K562 (cell line): Measurements from ENCODE around the gene PDE6D. TPM values are rescaled to one million over a fixed set of nuclear protein-coding genes. Genes with fewer than 3 reads are reported as not detected.

Source experiments
- ATAC-seq: fragments of 200-7000 bp; cut with Tn5 transposase; 3 replicates; pipeline ENCODE4 v1.9.1; 2020; ENCODE audit warnings: moderate library complexity
- Bru-seq: library from RNA; stranded (reverse); fragments of 400-500 nt; gene quantifications from one replicate; lab custom pipeline; 2021; lab: Mats Ljungman, UMichigan
- BruChase-seq, 2 experiments: library from RNA; stranded (reverse); fragments of 400-500 nt; gene quantifications; one replicate each; lab custom pipeline; 2021; lab: Mats Ljungman, UMichigan
- BruUV-seq: library from RNA; stranded (reverse); fragments of 400-500 nt; replicated peaks from 2 replicates; lab custom pipeline; 2021; lab: Mats Ljungman, UMichigan
- CTCF ChIA-PET: fragments of 300-600 bp; formaldehyde crosslinking; extraction: SDS; loops from one replicate; lab custom pipeline; 2021; ENCODE audit warnings: low intra/inter-chr PET ratio; lab: Yijun Ruan, JAX
- POLR2A ChIA-PET: fragments of 300-600, 350-650 bp; sonication (Branson Sonifier 250); formaldehyde crosslinking; extraction: SDS; loops from one replicate; lab custom pipeline; 2021; ENCODE audit warnings: antibody characterized with exemption, inconsistent platforms; lab: Yijun Ruan, JAX
- DNase-seq, 4 experiments: peaks; one replicate each; pipeline versions ENCODE4 v3.0.0 to v3.0.0-alpha.2; 2011 to 2018; ENCODE audit warnings: low spot score in 3 of 4, mixed read lengths in 3 of 4; ENCODE audit errors: extremely low read depth in 1 of 4
- FAIRE-seq: peaks from 2 replicates; lab custom pipeline; 2011; peaks lifted over from hg19 to GRCh38; lab: Jason Lieb, UNC
- H2AFZ ChIP-seq: 2 replicates; pipeline ENCODE4 v1.6.0; 2011; ENCODE audit warnings: low read depth, low read length, control low read depth, inconsistent platforms
- H3K27ac ChIP-seq: fragments of 200-600 bp; 3 replicates; pipeline ENCODE4 v1.8.0; 2011; ENCODE audit warnings: low read depth, mild to moderate bottlenecking, control low read depth, inconsistent platforms, low read length, moderate library complexity, mixed read lengths; ENCODE audit errors: extremely low read depth
- H3K27me3 ChIP-seq, 2 experiments: fragments of 300-600 bp in 1 of 2; 2 replicates in 1 of 2; 3 replicates in 1 of 2; pipeline versions ENCODE4 v1.6.0 to v1.8.0; 2011; ENCODE audit warnings: inconsistent platforms in 2 of 2, low read length in 2 of 2, mild to moderate bottlenecking in 1 of 2, mixed read lengths in 1 of 2, moderate library complexity in 1 of 2; ENCODE audit not compliant: control insufficient read depth in 2 of 2, insufficient read depth in 2 of 2
- H3K36me3 ChIP-seq: fragments of 300-600 bp; 3 replicates; pipeline ENCODE4 v1.8.0; 2011; ENCODE audit warnings: mild to moderate bottlenecking, low read length, inconsistent platforms; ENCODE audit not compliant: control insufficient read depth, insufficient read depth
- H3K4me1 ChIP-seq, 2 experiments: fragments of 200-600 bp in 1 of 2; replicated peaks in 1 of 2; 2 replicates in 1 of 2; 3 replicates in 1 of 2; pipeline versions ENCODE4 v1.5.1 to v1.8.0; 2011; ENCODE audit warnings: inconsistent platforms in 2 of 2, low read length in 2 of 2, mild to moderate bottlenecking in 1 of 2, mixed read lengths in 1 of 2, moderate library complexity in 1 of 2; ENCODE audit not compliant: control insufficient read depth in 2 of 2, insufficient read depth in 2 of 2
- H3K4me2 ChIP-seq: 2 replicates; pipeline ENCODE4 v1.6.1; 2011; ENCODE audit warnings: low read length, control low read depth, inconsistent platforms, mixed read lengths; ENCODE audit not compliant: insufficient read depth
- H3K4me3 ChIP-seq: fragments of 200-600 bp; sonication (generic), shearing (Covaris generic); 2 replicates; pipeline ENCODE4 v1.5.1; 2016; ENCODE audit warnings: control low read depth, inconsistent platforms
- H3K79me2 ChIP-seq: fragments of 200-600 bp; 3 replicates; pipeline ENCODE4 v1.8.0; 2011; ENCODE audit warnings: low read length, inconsistent platforms; ENCODE audit not compliant: control insufficient read depth, insufficient read depth
- H3K9ac ChIP-seq, 2 experiments: 2 replicates each; pipeline versions ENCODE4 v1.6.0 to v1.6.1; 2011; ENCODE audit warnings: low read depth in 2 of 2, low read length in 2 of 2, control low read depth in 1 of 2, inconsistent platforms in 1 of 2, mild to moderate bottlenecking in 1 of 2, mixed read lengths in 1 of 2; ENCODE audit not compliant: insufficient read depth in 1 of 2
- H3K9me1 ChIP-seq: one replicate; pipeline ENCODE4 v1.6.0; 2011; ENCODE audit warnings: inconsistent platforms, mild to moderate bottlenecking, low read length, moderate library complexity; ENCODE audit not compliant: control insufficient read depth, insufficient read depth
- H3K9me3 ChIP-seq: replicated peaks from 2 replicates; pipeline ENCODE4 v1.5.1; 2011; ENCODE audit warnings: low read depth, low read length, inconsistent platforms; ENCODE audit not compliant: control insufficient read depth, insufficient read depth
- H4K20me1 ChIP-seq: replicated peaks from 2 replicates; pipeline ENCODE4 v1.6.1; 2011; ENCODE audit warnings: low read length, inconsistent platforms, mixed read lengths; ENCODE audit not compliant: control insufficient read depth, insufficient read depth
- CREB3 ChIP-seq: fragments of 450-650 bp; conservative IDR thresholded peaks from 2 replicates; pipeline ENCODE4 v1.6.1; 2016; ENCODE audit warnings: missing genetic modification characterization, low read depth, mild to moderate bottlenecking, missing compliant biosample characterization, moderate library complexity
- JUN ChIP-seq, 2 experiments: sonication (generic) in 1 of 2; formaldehyde crosslinking in 1 of 2; IDR thresholded peaks; 2 replicates each; pipeline versions ENCODE4 v1.6.1 to v1.8.0; 2012 to 2022; ENCODE audit warnings: borderline replicate concordance in 2 of 2, mild to moderate bottlenecking in 2 of 2, improper control_type of control experiment in 1 of 2, low read depth in 1 of 2, low read length in 1 of 2, missing genetic modification reagents in 1 of 2
- LCOR ChIP-seq: sonication (generic); formaldehyde crosslinking; IDR thresholded peaks from 2 replicates; pipeline ENCODE4 v1.8.0; 2022; ENCODE audit warnings: mild to moderate bottlenecking, missing genetic modification reagents
- NR2C2 ChIP-seq, 2 experiments: fragments of 200-800 bp in 1 of 2; sonication (Bioruptor generic) in 1 of 2; sonication (generic) in 1 of 2; formaldehyde crosslinking in 1 of 2; IDR thresholded peaks; 2 replicates each; pipeline versions ENCODE4 v1.6.1 to v1.8.0; 2016 to 2022; ENCODE audit warnings: mild to moderate bottlenecking in 1 of 2, missing compliant biosample characterization in 1 of 2, missing genetic modification characterization in 1 of 2, missing genetic modification reagents in 1 of 2
- PHF21A ChIP-seq: fragments of 450-650 bp; IDR thresholded peaks from 2 replicates; pipeline ENCODE4 v1.6.1; 2017; ENCODE audit warnings: low read depth, borderline replicate concordance
- TSC22D4 ChIP-seq: fragments of 450-650 bp; IDR thresholded peaks from 2 replicates; pipeline ENCODE4 v1.6.1; 2016; ENCODE audit warnings: missing genetic modification characterization, missing biosample characterization, control low read depth
- ZBTB8A ChIP-seq: fragments of 450-650 bp; IDR thresholded peaks from 2 replicates; pipeline ENCODE4 v1.6.1; 2018; ENCODE audit warnings: mild to moderate bottlenecking, moderate library complexity; ENCODE audit not compliant: partially characterized antibody
- ZNF133 ChIP-seq: fragments of 250-450 bp; sonication (Bioruptor Pico); IDR thresholded peaks from 2 replicates; pipeline ENCODE4 v1.4.0; 2020; ENCODE audit warnings: mild to moderate bottlenecking
- ZNF134 ChIP-seq: fragments of 250-450 bp; sonication (Bioruptor Pico); conservative IDR thresholded peaks from 2 replicates; pipeline ENCODE4 v1.4.0; 2020
- WGBS: fragments of 100-300 bp; shearing (Covaris generic); methylation state at CpG from one replicate; pipeline ENCODE4 v1.1.6; 2016; ENCODE audit warnings: low coverage, mixed read lengths; ENCODE audit not compliant: insufficient coverage; ENCODE audit errors: missing lambda C conversion rate; 5-methylcytosine and 5-hydroxymethylcytosine counted together
- in situ Hi-C: fragments of 300-500 bp; cut with MboI; formaldehyde crosslinking; loops from 4 replicates; pipeline ENCODE4 v1.15.0; 2018; ENCODE audit warnings: inconsistent platforms, mixed read lengths
- intact Hi-C: fragments of 100-400 bp; cut with micrococcal nuclease; formaldehyde crosslinking; loops from 2 replicates; pipeline ENCODE4 v1.14.2; 2022
- long read RNA-seq, 3 experiments: library from polyadenylated mRNA in 2 of 3; library from RNA in 1 of 3; unstranded in 2 of 3; stranded (forward) in 1 of 3; transcript quantifications; one replicate each; pipeline ENCODE4 v2.0.0, GENCODE V29; 2019 to 2022
- polyA minus RNA-seq, 3 experiments: library from RNA; depleted of rRNA, polyadenylated mRNA; stranded (reverse); fragments of >200 nt; gene quantifications; 2 replicates each; pipeline ENCODE4 v1.2.3, GENCODE V29; 2011
- polyA plus RNA-seq, 8 experiments: library from polyadenylated mRNA; depleted of rRNA in 4 of 8; stranded (reverse) in 5 of 8; unstranded in 3 of 8; fragments of >200 nt; fragmentation: Nextera tagmentation in 2 of 8; fragmentation: Illumina TruSeq in 1 of 8; extraction: Ambion mirVana in 2 of 8; extraction: Trizol in 1 of 8; gene quantifications; 2 replicates each; pipeline versions ENCODE4 v1.2.1 to v1.2.3, GENCODE V29; 2011 to 2014; ENCODE audit warnings: inconsistent platforms in 1 of 8, missing spikeins in 1 of 8
- total RNA-seq, 7 experiments: library from RNA; depleted of rRNA in 6 of 7; stranded (reverse); fragments of >200 nt in 6 of 7; fragmentation: Illumina TruSeq in 2 of 7; extraction: Trizol in 2 of 7; gene quantifications; 2 replicates each; pipeline versions ENCODE4 v1.2.1 to v1.2.3, GENCODE V29; 2011 to 2021; ENCODE audit warnings: low replicate concordance in 1 of 7

PDE6D gene
- total RNA-seq (2011; cell fraction: chromatin; rRNA removed; ENCODE audit: low replicate concordance), result 3.6 and 8.8 TPM in 2 replicates
- total RNA-seq (2011; cell fraction: nucleolus; rRNA removed), result 3.3 and 3.8 TPM in 2 replicates
- 5.6 and 12.1 TPM in 2 replicates for total RNA-seq (2011; cell fraction: nucleoplasm; rRNA removed)
- total RNA-seq (2014; rRNA removed) (5.4 and 7.7 TPM in 2 replicates), total RNA-seq (2014; rRNA removed; fragmentation: Illumina TruSeq; extraction: Trizol) (7.5 and 8.0 TPM in 2 replicates), total RNA-seq (2015; rRNA removed; fragmentation: Illumina TruSeq; extraction: Trizol) (6.5 and 7.0 TPM in 2 replicates), total RNA-seq (2021) (6.6 and 8.1 TPM in 2 replicates), polyA plus RNA-seq (2011; rRNA removed) (11.6 and 13.4 TPM in 2 replicates), polyA plus RNA-seq (2014; fragmentation: Illumina TruSeq; extraction: Trizol) (10.1 and 10.3 TPM in 2 replicates), polyA plus RNA-seq (2014; fragmentation: Nextera tagmentation; extraction: Ambion mirVana) (1 to 10 TPM in 1 of 2 experiments, under 1 TPM in 1; 0.65 to 1.5 TPM), polyA plus RNA-seq (2014; rRNA removed) (9.8 and 10.9 TPM in 2 replicates), polyA minus RNA-seq (2011; rRNA and poly(A)+ RNA removed) (5.6 and 6.9 TPM in 2 replicates), Bru-seq, nascent RNA (percentile 51 among the genes with signal in this experiment), BruChase-seq, experiment 1, labeled RNA remaining after a 2-hour chase (percentile 49 among the genes with signal in this experiment), BruChase-seq, experiment 2, labeled RNA remaining after a 6-hour chase (percentile 51 among the genes with signal in this experiment)
- 6.8 and 14.4 TPM in 2 replicates for polyA plus RNA-seq (2011; cell fraction: cytosol; rRNA removed)
- polyA plus RNA-seq (2011; cell fraction: nucleus; rRNA removed), result 3.2 and 5.8 TPM in 2 replicates
- 5.5 and 7.4 TPM in 2 replicates for polyA plus RNA-seq (2012)
- 0.95 and 1.2 TPM in 2 replicates for polyA minus RNA-seq (2011; cell fraction: cytosol; rRNA and poly(A)+ RNA removed)
- 2.4 and 3.0 TPM in 2 replicates for polyA minus RNA-seq (2011; cell fraction: nucleus; rRNA and poly(A)+ RNA removed)
- long read RNA-seq, experiment 1, transcript PDE6D-201 (5 exons, 1,175 nt), result major isoform, 7 of 10 reads
- long read RNA-seq, experiment 1, partial matches to known transcripts, result 0 of 10 reads
- long read RNA-seq, experiment 1, other reads (novel, unspliced or antisense), result 3 of 10 reads
- long read RNA-seq, experiment 2, partial matches to known transcripts, result 0 of 3 reads
- long read RNA-seq, experiment 2, other reads (novel, unspliced or antisense), result 0 of 3 reads
- long read RNA-seq, experiment 3, transcript PDE6D-201 (5 exons, 1,175 nt), result major isoform, 6 of 7 reads
- long read RNA-seq, experiment 3, partial matches to known transcripts, result 0 of 7 reads
- long read RNA-seq, experiment 3, other reads (novel, unspliced or antisense), result 1 of 7 reads

DNA sequence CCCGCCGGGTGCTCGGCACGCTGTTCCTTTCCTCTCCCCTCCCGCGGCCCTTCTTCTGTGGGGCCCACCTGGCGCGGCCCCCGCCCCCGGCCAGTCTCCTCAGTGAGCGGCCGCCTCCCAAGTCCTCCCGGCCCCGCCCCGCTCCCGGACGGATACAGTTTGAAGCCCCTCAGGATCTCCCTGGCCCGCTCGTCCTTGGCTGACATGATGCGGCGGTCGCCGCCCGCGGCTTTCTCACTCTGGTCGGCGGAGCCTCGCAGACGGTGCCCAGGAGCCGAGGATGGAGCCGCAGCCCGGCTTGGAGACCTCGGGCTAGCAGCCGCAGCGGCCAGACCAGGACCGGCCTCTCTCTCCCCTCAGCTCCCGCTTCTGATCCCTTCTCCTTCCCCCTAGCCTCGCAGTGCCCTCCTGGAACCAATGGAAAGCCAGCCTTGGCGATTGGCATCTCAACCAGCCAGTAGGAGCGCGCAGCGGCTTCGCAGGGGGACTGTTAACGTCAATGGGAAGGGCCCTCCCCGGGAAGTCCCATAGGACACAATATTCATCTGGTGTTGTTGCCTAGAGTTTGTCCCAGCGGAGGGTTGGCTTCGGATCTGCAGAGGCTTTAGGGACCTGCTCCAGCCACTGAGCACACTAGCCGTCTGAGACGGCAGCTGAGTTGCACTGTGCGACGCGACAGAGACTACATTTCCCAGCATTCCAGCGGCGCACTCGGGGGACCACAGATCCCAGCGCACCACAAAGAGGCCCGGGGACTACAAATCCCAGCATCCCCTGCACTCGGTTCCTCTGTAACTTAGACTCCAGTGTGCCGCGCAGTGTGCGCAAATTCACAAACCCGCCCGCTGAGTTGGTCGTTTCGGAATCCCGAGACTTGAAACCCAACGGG lies at the start of gene PDE6D:
Gene PDE6D, minus strand, starts transcription at position 374 of the 889 bp plus-strand sequence. Its CDS starts 168 bp downstream, at position 206.
- Histone ChIP-seq H2AFZ (peak within 1 kb of the TSS; percentile 98), H3K4me2 (peak within 1 kb of the TSS; percentile 83), H3K9me3 (no peaks in the 10 kb centered on the region), H3K4me3 (peak within 1 kb of the TSS; percentile 66), H3K9me1 (no peaks in the 10 kb centered on the region), H3K79me2 (no peaks in the 10 kb centered on the region; the same call in 2 of the 3 replicates), H3K27me3 (no peaks in the 10 kb centered on the region), H4K20me1 (peaks cover 2% of the 10 kb centered on the region; the same call in 1 of the 2 replicates), H3K36me3 (no peaks in the 10 kb centered on the region), H3K9ac (peak within 1 kb of the TSS; percentile 69 to 94), H3K27ac (peak within 1 kb of the TSS; percentile 67), H3K4me1 (peaks cover 10 to 20% of the 10 kb centered on the region in 2 experiments; a peak in 4 of 5 replicates)
- intact Hi-C loops, result loop anchor here (5.0 to 10.0 kb wide), 2 partner anchors 169 to 316 kb away; partner anchors contain the start of gene NCL
- ChIA-PET POLR2A (interaction anchor here (0.7 kb wide), 1 partner anchor 71 kb away, joined by 4 read pairs; no protein-coding TSS in a partner anchor), CTCF (no interaction called here)
- DNase-seq, result peak; percentile 95 to 99 (median 97)
- peak; percentile 98 for ATAC-seq
- in situ Hi-C loops, result no loop called here
- FAIRE-seq, result peak; percentile 94
- 2% methylated on average over 47 of the region's 67 CpGs for WGBS
- BruUV-seq, result no TSS peak
- TF ChIP-seq CREB3 (tag) (0 out of 2 replicates have a peak, but pooled peaks have one; percentile 57), LCOR (CRISPR knock-in tag) (0 out of 2 replicates have a peak, but pooled peaks have one; percentile 61), PHF21A (no peak), ZNF134 (0 out of 2 replicates have a peak, but pooled peaks have one; percentile 37), ZBTB8A (peak; percentile 74), NR2C2 (CRISPR knock-in tag; IDR thresholded peaks at IDR 0.05) (no peak), NR2C2 (tag; IDR thresholded peaks at IDR 0.05) (peak; percentile 84), ZNF133 (CRISPR knock-in tag) (no peak), TSC22D4 (tag) (no peak), JUN (IDR thresholded peaks at IDR 0.05; ENCODE audit: borderline replicate concordance, low read depth, low read length) (no peak), JUN (CRISPR knock-in tag; IDR thresholded peaks at IDR 0.05; ENCODE audit: borderline replicate concordance) (no peak)
